DMS114 treated with DMSO at 0.1 percent for 48 hours (cell line): Measurements from ENCODE around the gene FOCAD.

Source experiments
- DNase-seq: peaks from one replicate; lab custom pipeline; 2025; ENCODE audit not compliant: unreplicated experiment; lab: John Stamatoyannopoulos, UW

FOCAD gene

DNA sequence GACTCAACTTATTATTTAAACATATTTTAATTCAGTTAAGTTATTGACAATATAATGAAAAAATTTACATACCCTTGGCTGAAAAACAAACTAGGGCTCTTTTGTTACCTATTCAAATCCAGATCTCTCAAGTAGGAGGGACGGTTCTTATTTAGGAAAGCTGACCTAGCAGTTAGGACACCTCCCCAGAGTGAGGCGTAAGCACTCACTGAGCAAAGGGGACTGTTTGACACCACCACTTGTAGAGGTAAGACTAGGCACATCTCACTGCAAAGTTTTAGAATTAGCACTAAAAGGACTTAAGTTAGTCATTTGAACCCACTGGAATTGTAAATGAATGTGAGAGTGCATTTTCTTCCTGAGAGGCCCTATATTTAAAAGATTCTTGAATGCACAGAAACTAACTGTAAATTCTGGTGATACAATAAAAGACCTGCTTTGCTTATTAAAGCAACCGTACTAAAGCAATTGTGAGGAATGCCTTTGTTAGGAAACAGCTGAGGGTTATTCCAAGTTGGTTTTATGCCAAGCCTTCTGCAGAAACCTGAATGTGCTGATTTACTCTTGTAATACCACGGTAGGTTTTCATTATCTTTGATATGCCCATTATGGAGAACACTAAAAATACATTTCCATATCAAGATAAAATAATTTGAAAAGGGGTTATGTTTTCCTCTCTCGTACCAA, 331.2 kb downstream of the FOCAD start:
- no peak for DNase-seq

DNA sequence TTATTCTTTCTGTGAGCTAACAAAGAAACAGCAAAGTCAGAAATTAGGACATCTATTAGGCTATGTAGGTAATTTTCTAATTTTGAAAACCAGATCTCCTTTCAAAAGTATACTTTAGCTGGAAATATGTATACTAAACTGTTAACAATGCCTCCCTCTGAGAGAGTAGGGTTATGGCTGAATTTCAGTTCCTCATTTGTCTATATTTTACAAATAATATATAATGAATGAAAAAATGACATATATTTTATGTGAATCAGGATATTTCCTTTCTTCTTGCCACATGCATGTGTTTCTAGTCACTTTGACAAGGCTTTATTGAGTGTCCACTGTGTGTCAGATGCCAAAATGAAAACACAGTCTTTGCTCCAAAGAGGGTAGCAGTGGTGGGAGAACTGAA, 331.9 kb downstream of the FOCAD start:
- DNase-seq, result no peak

DNA sequence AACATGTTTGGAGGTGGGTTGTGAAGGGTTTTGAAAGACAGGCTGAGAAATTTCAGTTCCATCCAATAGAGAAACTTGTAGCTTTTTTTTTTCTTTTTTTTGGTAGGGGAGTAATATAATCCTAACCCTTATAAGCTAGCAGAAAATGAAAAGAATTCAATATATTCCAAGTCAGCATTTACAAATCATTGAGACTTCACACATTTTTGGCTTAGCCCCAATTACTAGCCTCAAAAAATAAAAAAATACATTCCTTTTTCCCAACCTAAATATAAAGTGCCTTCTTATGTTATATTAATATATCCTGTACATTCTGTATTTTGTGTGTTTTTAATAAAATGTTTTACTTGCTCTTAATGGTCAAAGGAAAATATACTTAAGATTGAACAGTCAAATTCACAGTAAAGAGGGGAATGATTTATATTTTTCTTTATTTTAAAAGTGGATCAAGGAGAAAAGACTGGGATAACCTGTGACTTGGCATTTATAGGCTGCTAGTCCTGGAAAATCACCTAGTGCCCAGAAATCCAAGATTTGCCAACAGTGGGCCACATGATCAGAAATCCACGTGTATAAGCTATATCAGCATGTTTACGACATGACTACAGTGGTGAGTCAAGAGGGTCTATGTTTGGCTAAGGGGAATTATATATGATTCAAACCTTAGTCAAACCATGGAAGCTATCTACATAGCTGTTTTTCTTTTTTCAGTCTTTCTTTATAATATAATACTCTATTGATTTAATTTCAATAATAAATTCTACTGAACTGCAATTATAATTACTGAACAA, 332.8 kb downstream of the FOCAD start:
- DNase-seq, result no peak

DNA sequence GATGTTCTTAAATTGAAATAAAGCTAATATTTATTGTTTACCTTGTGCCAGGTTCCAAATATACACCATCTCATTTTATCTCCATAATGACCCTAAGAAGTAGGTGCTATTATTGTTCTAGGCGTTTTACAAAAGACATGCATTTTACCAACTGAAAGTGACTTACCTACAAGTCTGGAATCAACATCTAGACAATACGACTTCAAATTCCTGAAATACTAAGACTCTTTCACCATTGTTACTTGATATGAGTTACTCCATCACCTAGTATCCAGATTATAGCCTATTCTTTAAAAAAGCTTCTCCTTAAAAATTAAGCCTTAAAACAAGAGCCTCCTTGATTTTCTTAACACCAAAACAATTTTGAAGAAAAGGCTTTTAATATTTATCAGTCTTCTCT, 334.1 kb downstream of the FOCAD start:
- no peak for DNase-seq

DNA sequence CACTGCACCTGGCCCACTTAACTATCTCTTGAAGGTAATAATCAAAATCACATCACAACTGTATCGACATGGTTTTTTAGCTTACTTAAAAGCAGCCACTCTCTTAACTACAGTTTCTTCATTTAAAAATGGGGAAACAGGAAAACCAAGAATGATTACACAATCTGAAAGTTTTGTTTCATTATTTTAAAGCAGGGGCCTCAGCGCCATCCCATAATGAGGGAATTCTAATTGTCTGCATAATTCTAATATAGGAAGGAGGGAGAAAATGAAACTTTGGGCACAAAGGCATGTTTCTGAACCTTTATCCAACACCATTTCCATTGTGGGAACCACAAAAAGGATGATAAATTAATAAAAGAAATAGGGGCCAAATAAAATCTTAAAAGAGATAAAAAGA, 339.8 kb downstream of the FOCAD start:
- DNase-seq, result no peak

DNA sequence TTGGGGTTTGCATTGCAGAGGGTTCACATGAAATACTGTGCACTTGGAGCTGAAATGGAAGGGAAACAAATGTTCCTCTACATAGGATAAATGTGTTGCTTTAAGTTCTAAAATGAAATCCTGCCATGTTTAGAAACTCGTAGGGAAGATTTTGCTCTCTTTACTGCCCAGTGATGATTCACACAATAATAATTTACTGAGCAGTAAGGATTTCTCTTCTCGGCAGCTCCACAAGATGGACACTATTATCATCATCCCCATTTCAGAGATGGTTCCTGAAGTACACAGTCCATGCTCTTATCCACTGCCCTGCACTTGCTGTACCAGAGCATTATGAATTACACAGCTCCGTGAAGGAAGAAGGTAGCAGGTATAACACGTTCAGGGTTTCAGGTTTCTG, 343.2 kb downstream of the FOCAD start:
- DNase-seq, result no peak

DNA sequence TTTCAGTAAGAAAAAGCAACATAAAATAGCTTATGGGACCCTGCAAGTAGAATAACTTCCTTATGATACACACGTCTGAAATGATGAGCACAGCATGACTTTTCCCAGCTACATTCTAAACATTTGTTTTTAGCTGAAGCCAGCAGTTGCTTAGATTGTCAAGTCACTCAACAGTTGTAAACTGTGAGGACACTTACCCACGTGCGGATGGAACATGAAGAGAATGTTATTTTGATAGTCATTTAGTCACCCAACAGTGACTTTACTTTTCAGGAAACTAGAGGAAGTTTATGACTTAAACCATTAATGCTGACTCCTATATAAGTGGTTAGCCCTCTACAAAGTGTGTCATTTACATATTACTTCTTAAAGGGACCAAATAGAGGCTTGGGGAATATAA, 344.4 kb downstream of the FOCAD start:
- no peak for DNase-seq

DNA sequence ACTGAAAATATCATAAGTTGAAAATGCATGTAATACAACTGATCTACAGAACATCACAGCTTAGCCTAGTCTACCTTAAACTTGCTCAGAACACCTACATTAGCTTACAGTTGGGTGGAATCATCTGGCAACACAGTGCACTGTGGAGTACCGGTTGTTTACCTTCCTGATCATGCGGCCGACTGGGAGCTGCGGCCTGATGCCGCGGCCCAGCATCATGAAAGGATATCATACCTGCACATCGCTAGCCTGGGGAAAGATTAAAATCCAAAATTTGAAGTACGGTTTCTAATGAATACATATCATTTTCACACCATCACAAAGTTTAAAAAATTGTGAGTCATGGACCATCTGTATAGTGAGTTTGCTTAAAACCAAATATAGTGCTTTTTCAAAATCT, 345.6 kb downstream of the FOCAD start:
- no peak for DNase-seq

DNA sequence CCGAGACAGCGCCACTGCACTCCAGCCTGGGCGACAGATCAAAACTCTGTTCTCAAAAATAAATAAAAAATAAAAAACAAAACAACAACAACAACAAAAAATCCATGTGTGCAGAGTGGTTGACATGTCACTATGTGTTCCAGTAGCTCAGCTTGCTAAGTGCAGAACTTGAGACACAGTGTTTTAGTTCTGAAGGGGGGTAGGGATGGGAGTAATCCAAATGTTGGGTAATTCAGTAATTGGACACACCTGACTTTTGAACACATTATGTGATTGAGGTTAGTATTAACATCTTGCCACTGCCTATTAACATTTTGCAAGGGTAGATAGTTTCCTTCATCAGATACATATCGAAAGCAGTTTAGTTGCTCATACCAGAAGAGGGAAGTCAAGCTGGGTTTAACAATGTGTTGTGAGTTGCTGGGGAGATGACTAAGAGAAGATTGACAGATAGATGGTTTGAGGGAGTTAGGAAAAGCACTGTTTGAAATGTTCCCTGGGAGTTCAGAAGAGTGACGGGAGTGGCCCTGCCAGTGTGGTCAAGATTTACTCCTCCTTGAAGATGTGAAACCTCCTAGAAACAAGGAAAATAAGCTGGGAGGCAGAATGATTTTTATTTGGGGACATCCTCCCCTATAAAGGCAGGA, 346.5 kb downstream of the FOCAD start:
- no peak for DNase-seq

DNA sequence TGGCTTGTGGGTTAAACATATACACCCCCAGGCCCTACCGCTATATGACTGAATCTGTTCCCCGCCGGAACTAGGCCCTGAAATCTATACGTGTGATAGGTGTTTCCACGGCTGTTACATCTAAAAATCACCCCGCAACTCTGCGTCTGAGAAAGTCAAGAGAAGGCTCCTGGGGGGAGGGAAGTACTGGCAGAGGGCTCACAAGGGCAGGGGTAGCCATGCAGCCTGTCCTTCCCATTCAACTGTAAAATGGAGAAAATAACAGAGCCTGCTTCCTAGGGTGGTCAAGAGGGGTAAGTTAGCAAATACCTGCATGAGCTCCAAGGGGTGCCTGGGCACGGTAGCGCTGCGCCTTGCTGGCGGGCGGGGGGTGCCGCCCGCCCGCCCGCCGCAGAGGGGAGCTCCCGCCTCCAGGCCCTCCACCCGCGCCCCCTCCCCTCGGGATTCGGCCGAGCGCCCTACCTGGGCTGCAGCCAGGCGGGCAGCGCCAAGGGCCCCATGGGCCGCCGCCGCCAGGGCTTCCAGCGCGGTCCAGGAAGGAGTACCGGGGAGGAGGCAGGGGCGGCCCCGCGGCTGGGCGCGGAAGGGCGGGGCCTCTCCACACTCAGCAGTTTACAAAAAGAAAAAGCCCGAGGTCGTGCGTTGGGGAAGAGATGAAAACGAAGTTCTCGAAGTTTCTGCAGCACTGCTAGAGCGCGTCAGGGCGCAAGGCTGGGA, 347.2 kb downstream of the FOCAD start, which contains the start of gene HACD4:
TSS of gene HACD4 (minus strand) at position 550 of the 717 bp plus-strand sequence. CDS start at position 500, 50 bp downstream.
- no peak for DNase-seq

DNA sequence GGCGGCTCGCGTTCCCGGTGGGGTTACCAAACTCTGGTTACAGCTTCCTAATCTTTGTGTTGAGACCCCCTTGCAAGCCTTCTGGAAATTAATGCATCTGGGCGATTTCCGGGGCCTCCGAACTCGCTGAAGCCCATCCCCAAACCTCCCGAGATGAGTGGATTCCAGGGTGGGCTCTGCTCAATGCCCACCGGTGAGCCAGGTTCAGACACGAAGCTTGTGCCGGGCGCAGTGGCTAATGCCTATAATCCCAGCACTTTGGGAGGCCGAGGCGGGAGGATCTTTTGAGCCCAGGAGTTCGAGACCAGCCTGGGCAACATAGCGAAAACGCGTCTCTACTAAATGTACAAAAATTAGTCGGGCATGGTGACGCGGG, 347.7 kb downstream of the FOCAD start:
- no peak for DNase-seq

DNA sequence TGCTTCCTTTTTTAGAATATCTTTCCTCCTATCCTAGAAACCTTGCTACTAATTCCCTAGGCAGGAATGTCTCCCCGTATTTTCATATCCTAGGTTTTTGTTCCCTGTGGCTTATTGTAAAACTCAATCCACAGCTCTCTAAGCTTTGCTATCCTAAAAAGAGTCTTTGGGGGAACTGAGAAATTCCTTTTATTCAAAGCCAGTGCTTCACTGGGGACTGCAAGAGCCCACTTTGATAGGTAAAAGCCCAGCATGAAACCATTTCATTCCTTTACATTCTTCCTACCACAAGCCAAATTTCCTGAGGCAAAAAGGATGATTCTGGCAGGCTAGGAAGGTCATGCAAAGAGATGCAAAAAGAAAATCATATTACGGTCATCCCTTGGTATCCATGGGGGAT, 353.2 kb downstream of the FOCAD start:
- no peak for DNase-seq

DNA sequence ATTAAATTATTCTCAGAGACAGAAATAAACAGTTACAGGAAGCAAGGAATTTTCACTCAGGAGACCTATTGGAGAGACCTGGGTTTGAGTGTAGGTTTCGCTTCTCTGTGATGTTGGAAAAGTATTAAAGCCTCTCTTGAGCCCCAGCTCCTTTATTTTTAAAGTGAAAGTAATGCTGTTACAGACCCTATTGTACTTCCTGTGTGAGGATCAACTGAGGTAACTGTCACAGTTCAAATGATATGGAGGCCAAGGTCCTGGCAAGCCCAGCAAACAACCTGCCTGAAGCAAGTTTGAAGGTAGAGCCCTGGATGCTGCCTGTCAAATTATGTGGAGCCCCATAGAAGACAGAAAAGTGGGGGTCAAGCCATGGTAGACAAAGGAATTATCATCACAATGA, 355.2 kb downstream of the FOCAD start:
- DNase-seq, result no peak

DNA sequence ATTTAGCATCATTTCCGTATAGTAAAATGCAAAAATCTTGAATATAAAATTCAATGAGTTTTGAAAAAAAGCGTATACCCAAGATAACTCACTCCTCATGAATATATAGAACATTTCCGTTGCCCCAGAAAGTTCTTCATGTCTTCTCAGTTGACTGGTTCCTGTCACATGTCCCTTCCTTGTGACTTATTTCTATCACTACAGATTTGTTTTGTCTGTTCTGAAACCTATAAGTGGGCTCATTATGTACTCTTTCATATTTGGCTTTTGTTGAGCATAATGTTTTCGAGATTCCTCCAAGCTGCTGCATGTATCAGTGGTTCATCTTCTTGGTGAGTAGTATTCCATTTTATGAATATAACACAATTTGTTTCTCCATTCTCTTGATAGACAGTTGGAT, 358.4 kb downstream of the FOCAD start:
- no peak for DNase-seq

DNA sequence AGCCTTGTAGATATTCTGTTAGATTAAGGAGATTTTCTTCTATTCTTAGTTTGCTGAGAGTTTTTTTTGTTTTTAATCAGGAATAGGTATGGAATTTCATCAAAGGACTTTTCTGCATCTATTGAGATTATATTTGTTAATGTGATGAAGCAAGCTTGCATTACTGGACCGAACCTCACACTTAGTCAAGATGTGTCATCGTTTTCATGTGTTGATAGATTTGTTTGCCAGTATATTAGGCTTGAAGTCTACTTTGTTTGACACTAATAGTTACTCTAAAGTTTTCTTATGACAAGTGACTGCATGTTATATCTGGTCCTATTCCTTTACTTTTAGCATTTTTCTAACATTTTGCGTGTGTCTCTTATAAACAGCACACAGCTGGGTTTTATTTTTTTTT, 359.8 kb downstream of the FOCAD start:
- DNase-seq, result no peak
